Right kidney (tissue), 1 donor: ENCODE results near the gene RPRML.

Experiments used
- DNase-seq: peaks from one replicate; pipeline ENCODE4 v3.0.0-alpha.2; 2016

Gene RPRML

GRCh38 chr17:46944931-46945330 is 34.1 kb downstream of the RPRML start:
- DNase-seq = no peak

GRCh38 chr17:46943501-46944393 is 35.3 kb downstream of the RPRML start:
- DNase-seq = peak; percentile 29

- no peak for DNase-seq
Measured at GRCh38 chr17:46943218-46943500, 35.9 kb downstream of the RPRML start.

DNA sequence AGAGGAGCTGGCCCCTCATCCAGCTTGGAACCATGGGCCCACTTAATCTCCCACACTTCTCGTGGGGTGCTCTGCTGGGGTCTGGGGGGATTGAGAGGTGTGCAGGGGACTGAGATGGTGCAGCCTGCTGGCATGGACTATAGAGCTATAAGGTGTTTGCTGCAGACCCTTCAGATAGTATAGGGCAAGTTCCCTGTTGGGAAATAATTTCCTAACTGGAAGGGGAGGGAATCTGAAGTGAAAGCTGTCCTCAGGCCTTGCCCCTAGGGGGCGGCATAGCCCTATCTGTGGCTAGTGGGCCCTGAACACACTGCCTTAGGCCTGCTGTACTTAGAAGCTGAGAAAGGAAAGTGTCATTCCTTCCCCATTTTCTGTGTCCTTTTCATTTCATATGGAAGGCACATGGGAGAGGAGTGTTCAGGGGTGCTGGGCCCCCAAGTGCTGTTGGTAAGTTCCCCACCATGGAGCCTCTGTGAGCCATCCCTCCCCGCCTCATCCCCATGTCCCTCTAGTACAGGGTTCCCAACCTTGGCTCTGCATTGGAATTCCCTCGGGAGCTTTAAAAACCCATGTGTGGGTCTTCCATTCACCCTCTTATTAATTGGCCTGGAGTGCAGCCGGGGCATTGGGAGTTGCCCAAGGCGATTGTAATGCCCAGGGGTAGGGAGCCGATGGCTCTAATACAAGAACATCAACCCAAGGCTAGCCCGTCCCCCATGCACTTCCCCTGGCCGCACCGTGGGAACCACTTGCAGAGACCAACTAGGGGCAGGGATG is 36.4 kb downstream of the RPRML start:
- peak; percentile 41 for DNase-seq

GRCh38 chr17:46940692-46941404 is 38.2 kb downstream of the RPRML start:
- peak; percentile 41 for DNase-seq

GRCh38 chr17:46935658-46936266 is 43.3 kb downstream of the RPRML start:
- no peak for DNase-seq

DNA sequence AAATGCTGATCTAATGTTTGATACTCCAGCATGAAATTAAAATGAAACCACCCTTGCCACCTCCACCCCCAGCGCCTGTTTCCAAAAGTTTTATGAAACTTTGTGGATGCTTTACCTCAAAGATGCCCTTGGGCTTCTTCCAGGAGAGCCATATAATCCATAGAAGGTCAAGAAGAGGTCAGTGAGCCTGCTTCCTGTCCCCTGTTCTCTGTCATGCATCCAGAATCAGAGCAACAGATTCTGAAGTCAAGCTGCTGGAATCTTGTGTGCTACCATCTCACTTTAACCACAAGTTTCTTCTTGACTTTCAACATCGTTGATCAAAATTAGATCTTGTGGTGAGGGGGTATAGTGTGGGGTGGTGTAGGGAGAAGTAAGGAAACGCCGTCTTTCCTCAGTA is 47.5 kb downstream of the RPRML start:
- no peak for DNase-seq

DNA sequence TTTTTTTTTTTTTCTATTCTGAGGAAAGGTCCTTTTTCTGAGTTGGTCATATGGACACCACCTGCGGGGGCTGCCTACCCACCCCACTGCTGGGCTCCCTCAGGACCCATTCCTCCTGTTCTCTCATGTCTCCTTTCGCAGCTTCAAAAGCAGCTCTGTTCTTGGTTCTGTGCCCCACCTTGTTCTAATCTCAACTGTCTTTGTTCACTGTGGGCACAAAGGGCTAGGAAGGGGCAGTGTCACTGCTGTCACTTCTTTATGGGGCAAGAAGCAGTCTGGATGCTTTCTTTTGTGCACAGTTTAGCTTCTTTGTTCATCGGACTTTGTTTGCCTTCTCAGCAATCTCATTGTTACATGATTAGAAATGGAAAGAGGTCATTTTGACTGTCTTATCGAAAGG is 49.0 kb downstream of the RPRML start:
- no peak for DNase-seq

- no peak for DNase-seq
Measured at GRCh38 chr17:46929413-46929812, 49.6 kb downstream of the RPRML start.

GRCh38 chr17:46928467-46929261 is 50.4 kb downstream of the RPRML start:
- DNase-seq = no peak
